Activated CD8-positive, alpha-beta T cell treated with anti-CD3 and anti-CD28 coated beads for 36 hours (primary cell): ENCODE results near the gene UBE2U. TPM values are rescaled to one million over a fixed set of nuclear protein-coding genes. Genes with fewer than 3 reads are reported as not detected.

ENCODE experiments used
- ATAC-seq: fragments of 200-7000 bp; cut with Tn5 transposase; one replicate; pipeline ENCODE4 v1.10.0; 2021; ENCODE audit warnings: mild to moderate bottlenecking, moderate library complexity
- CTCF ChIA-PET: fragments of 350-600 bp; sonication (Branson Sonifier 250); formaldehyde crosslinking; loops from one replicate; lab custom pipeline; 2021; ENCODE audit warnings: antibody characterized with exemption; lab: Charles Lee
- POLR2A ChIA-PET: fragments of 350-600 bp; sonication (Branson Sonifier 250); formaldehyde crosslinking; loops from one replicate; lab custom pipeline; 2021; ENCODE audit warnings: antibody characterized with exemption; lab: Charles Lee
- DNase-seq: peaks from one replicate; pipeline ENCODE4 v3.0.0-alpha.2; 2020
- H3K27ac Mint-ChIP-seq: one replicate; pipeline ENCODE4 v1.8.0; 2021; ENCODE audit warnings: mild to moderate bottlenecking, mixed read lengths
- H3K27me3 Mint-ChIP-seq: one replicate; pipeline ENCODE4 v1.8.0; 2021; ENCODE audit warnings: mixed read lengths
- H3K36me3 Mint-ChIP-seq: one replicate; pipeline ENCODE4 v1.8.0; 2021; ENCODE audit warnings: low read depth, mixed read lengths
- H3K4me1 Mint-ChIP-seq: one replicate; pipeline ENCODE4 v1.8.0; 2021; ENCODE audit warnings: low read depth, mixed read lengths
- H3K4me3 Mint-ChIP-seq: one replicate; pipeline ENCODE4 v1.8.0; 2021; ENCODE audit warnings: mild to moderate bottlenecking, moderate library complexity, mixed read lengths
- H3K9me3 Mint-ChIP-seq: one replicate; pipeline ENCODE4 v1.8.0; 2021; ENCODE audit warnings: mixed read lengths
- CTCF ChIP-seq: fragments of 200-600 bp; IDR thresholded peaks from one replicate; pipeline ENCODE4 v1.8.0; 2022; ENCODE audit warnings: antibody characterized with exemption, mild to moderate bottlenecking
- intact Hi-C: fragments of 100-400 bp; cut with micrococcal nuclease; formaldehyde crosslinking; loops from one replicate; pipeline ENCODE4 v1.10.0; 2022
- total RNA-seq, 2 experiments: library from RNA; stranded (reverse); gene quantifications; one replicate each; pipeline ENCODE4 v1.2.3, GENCODE V29; 2021

Gene UBE2U
- total RNA-seq, 2 experiments from 2014 or later = not detected

- TF ChIP-seq CTCF = no peak
- intact Hi-C loops = no loop called here
- DNase-seq = no peak
- H3K9me3 Mint-ChIP-seq = no peaks in the 10 kb centered on the region
- ChIA-PET POLR2A (no interaction called here), CTCF (no interaction called here)
- ATAC-seq = no peak
- no peaks in the 10 kb centered on the region for H3K4me1 Mint-ChIP-seq
- no peak overlapping the region for H3K27ac Mint-ChIP-seq
- H3K27me3 Mint-ChIP-seq = peaks cover 11% of the 10 kb centered on the region
- no peaks in the 10 kb centered on the region for H3K36me3 Mint-ChIP-seq
- no peak overlapping the region for H3K4me3 Mint-ChIP-seq
Observed at GRCh38 chr1:64179588-64179987, 23.8 kb upstream of the UBE2U start.

GRCh38 chr1:64182207-64182606, 21.2 kb upstream of the UBE2U start:
- H3K4me1 Mint-ChIP-seq = no peaks in the 10 kb centered on the region
- no peaks in the 10 kb centered on the region for H3K9me3 Mint-ChIP-seq
- TF ChIP-seq CTCF = no peak
- no peaks in the 10 kb centered on the region for H3K36me3 Mint-ChIP-seq
- H3K27me3 Mint-ChIP-seq = peaks cover 5% of the 10 kb centered on the region
- DNase-seq (no peak), ATAC-seq (no peak)
- no peak overlapping the region for H3K4me3 Mint-ChIP-seq
- no peak overlapping the region for H3K27ac Mint-ChIP-seq
- POLR2A ChIA-PET = no interaction called here
- intact Hi-C loops = no loop called here
- CTCF ChIA-PET = interaction anchor here (1.4 to 1.6 kb wide), 2 partner anchors 31 to 64 kb away, joined by 4 to 5 read pairs; no protein-coding TSS in a partner anchor

- no peaks in the 10 kb centered on the region for H3K36me3 Mint-ChIP-seq
- no peaks in the 10 kb centered on the region for H3K4me1 Mint-ChIP-seq
- intact Hi-C loops = no loop called here
- ATAC-seq (no peak), DNase-seq (no peak)
- H3K27me3 Mint-ChIP-seq = peaks cover 5% of the 10 kb centered on the region
- POLR2A ChIA-PET = interaction anchor here (0.8 kb wide), 1 partner anchor 8 kb away, joined by 3 read pairs; no protein-coding TSS in a partner anchor
- H3K27ac Mint-ChIP-seq = no peak overlapping the region
- H3K9me3 Mint-ChIP-seq = no peaks in the 10 kb centered on the region
- no peak overlapping the region for H3K4me3 Mint-ChIP-seq
- CTCF ChIA-PET = interaction anchor here (1.3 to 1.6 kb wide), 2 partner anchors 30 to 46 kb away, joined by 4 read pairs; no protein-coding TSS in a partner anchor
- TF ChIP-seq CTCF = no peak
Observed at GRCh38 chr1:64183395-64184002, 19.9 kb upstream of the UBE2U start.

GRCh38 chr1:64184003-64184440, 19.4 kb upstream of the UBE2U start:
- ChIA-PET CTCF (interaction anchor here (1.3 kb wide), 1 partner anchor 46 kb away, joined by 4 read pairs; no protein-coding TSS in a partner anchor), POLR2A (no interaction called here)
- ATAC-seq = no peak
- intact Hi-C loops = no loop called here
- peaks cover 5% of the 10 kb centered on the region for H3K27me3 Mint-ChIP-seq
- no peaks in the 10 kb centered on the region for H3K9me3 Mint-ChIP-seq
- H3K36me3 Mint-ChIP-seq = no peaks in the 10 kb centered on the region
- no peaks in the 10 kb centered on the region for H3K4me1 Mint-ChIP-seq
- no peak overlapping the region for H3K4me3 Mint-ChIP-seq
- DNase-seq = no peak
- H3K27ac Mint-ChIP-seq = no peak overlapping the region
- TF ChIP-seq CTCF = no peak

GRCh38 chr1:64186138-64186897, 17.1 kb upstream of the UBE2U start:
- H3K4me3 Mint-ChIP-seq = no peak overlapping the region
- no peaks in the 10 kb centered on the region for H3K9me3 Mint-ChIP-seq
- no peaks in the 10 kb centered on the region for H3K36me3 Mint-ChIP-seq
- DNase-seq = no peak
- TF ChIP-seq CTCF = no peak
- intact Hi-C loops = no loop called here
- H3K27me3 Mint-ChIP-seq = peaks cover 5% of the 10 kb centered on the region
- POLR2A ChIA-PET = no interaction called here
- CTCF ChIA-PET = no interaction called here
- no peak overlapping the region for H3K27ac Mint-ChIP-seq
- no peaks in the 10 kb centered on the region for H3K4me1 Mint-ChIP-seq
- no peak for ATAC-seq
